ENCODE data around the gene REV1.
A peak's percentile ranks its signal among the peaks of the same experiment; 100 is the strongest.

REV1 gene

GRCh38 chr2:99445065-99445464, 44.8 kb downstream of the REV1 start:
- DNase-seq, result no peak

GRCh38 chr2:99444222-99444621, 45.6 kb downstream of the REV1 start:
- no peak for DNase-seq

GRCh38 chr2:99442837-99443236, 47.0 kb downstream of the REV1 start:
- no peak for DNase-seq

GRCh38 chr2:99439971-99440505, 49.8 kb downstream of the REV1 start:
- DNase-seq, result no peak

- no peak for DNase-seq
Observed at GRCh38 chr2:99436874-99437273, 52.9 kb downstream of the REV1 start.

- no peak for DNase-seq
Observed at GRCh38 chr2:99433340-99433739, 56.5 kb downstream of the REV1 start.

GRCh38 chr2:99431587-99432275, 58.1 kb downstream of the REV1 start:
- DNase-seq, result no peak

GRCh38 chr2:99430614-99431291, 59.1 kb downstream of the REV1 start:
- no peak for DNase-seq

- DNase-seq, result no peak
Observed at GRCh38 chr2:99425022-99425421, 64.8 kb downstream of the REV1 start.

GRCh38 chr2:99424371-99424770, 65.4 kb downstream of the REV1 start:
- DNase-seq, result no peak

- no peak for DNase-seq
Observed at GRCh38 chr2:99422599-99422998, 67.2 kb downstream of the REV1 start.

GRCh38 chr2:99421469-99421868, 68.3 kb downstream of the REV1 start:
- no peak for DNase-seq

GRCh38 chr2:99420751-99421299, 69.0 kb downstream of the REV1 start:
- no peak for DNase-seq

GRCh38 chr2:99420031-99420430, 69.8 kb downstream of the REV1 start:
- DNase-seq, result no peak

GRCh38 chr2:99417396-99417795, 72.4 kb downstream of the REV1 start:
- DNase-seq, result no peak

GRCh38 chr2:99414566-99414965, 75.3 kb downstream of the REV1 start:
- DNase-seq, result peak; percentile 26

- no peak for DNase-seq
Observed at GRCh38 chr2:99410276-99410675, 79.5 kb downstream of the REV1 start.

GRCh38 chr2:99406137-99406536, 83.7 kb downstream of the REV1 start:
- no peak for DNase-seq

- DNase-seq, result no peak
Observed at GRCh38 chr2:99404797-99405669, 84.8 kb downstream of the REV1 start.

- no peak for DNase-seq
Observed at GRCh38 chr2:99404039-99404796, 85.6 kb downstream of the REV1 start.

GRCh38 chr2:99403524-99403923, 86.3 kb downstream of the REV1 start:
- no peak for DNase-seq

GRCh38 chr2:99403084-99403483, 86.7 kb downstream of the REV1 start:
- DNase-seq, result no peak
